Mesenchymal stem cell (in vitro differentiated cells and primary cell): ENCODE measurements around the gene CEP170.
"Not testable (repeated sequence)": the region's sequence is repeated elsewhere in the genome, so short reads cannot be mapped to it uniquely, and the experiment has no call there.

Experiments used
- DNase-seq: peaks from one replicate; pipeline ENCODE4 v3.0.0-alpha.2; 2013
- H2AFZ ChIP-seq: one replicate; pipeline ENCODE4 v1.6.1; 2013; ENCODE audit warnings: low read depth, mild to moderate bottlenecking, control low read depth, inconsistent platforms, low read length, moderate library complexity
- H2AK5ac ChIP-seq: 2 replicates; pipeline ENCODE4 v1.6.1; 2013; ENCODE audit warnings: low read length, moderate library complexity, mild to moderate bottlenecking, inconsistent platforms; ENCODE audit not compliant: severe bottlenecking
- H2BK120ac ChIP-seq: one replicate; pipeline ENCODE4 v1.6.1; 2013; ENCODE audit warnings: low read depth, mild to moderate bottlenecking, inconsistent platforms, low read length, moderate library complexity
- H2BK12ac ChIP-seq, 2 experiments: one replicate each; pipeline ENCODE4 v1.6.1; 2013; ENCODE audit warnings: inconsistent platforms in 2 of 2, low read length in 2 of 2, mild to moderate bottlenecking in 2 of 2, moderate library complexity in 2 of 2, control low read depth in 1 of 2
- H2BK15ac ChIP-seq: one replicate; pipeline ENCODE4 v1.6.1; 2013; ENCODE audit warnings: mild to moderate bottlenecking, low read depth, inconsistent platforms; ENCODE audit not compliant: poor library complexity, severe bottlenecking
- H2BK5ac ChIP-seq: 2 replicates; pipeline ENCODE4 v1.6.1; 2013; ENCODE audit warnings: low read depth, mild to moderate bottlenecking, low read length, control low read depth, inconsistent platforms; ENCODE audit not compliant: poor library complexity, severe bottlenecking
- H3K14ac ChIP-seq, 2 experiments: one replicate each; pipeline ENCODE4 v1.6.1; 2013; ENCODE audit warnings: inconsistent platforms in 2 of 2, low read length in 2 of 2, control low read depth in 1 of 2, mild to moderate bottlenecking in 1 of 2, moderate library complexity in 1 of 2
- H3K18ac ChIP-seq, 2 experiments: one replicate each; pipeline ENCODE4 v1.6.1; 2013; ENCODE audit warnings: inconsistent platforms in 2 of 2, low read length in 2 of 2, control low read depth in 1 of 2, low read depth in 1 of 2, mild to moderate bottlenecking in 1 of 2
- H3K23ac ChIP-seq, 2 experiments: one replicate each; pipeline ENCODE4 v1.6.1; 2013; ENCODE audit warnings: inconsistent platforms in 2 of 2, low read length in 2 of 2, mild to moderate bottlenecking in 2 of 2, moderate library complexity in 2 of 2, control low read depth in 1 of 2
- H3K27ac ChIP-seq: 2 replicates; pipeline ENCODE4 v1.5.1; 2013; ENCODE audit warnings: mild to moderate bottlenecking, moderate library complexity, low read length, control low read depth, inconsistent platforms; ENCODE audit not compliant: poor library complexity, severe bottlenecking
- H3K27me3 ChIP-seq, 2 experiments: 2 replicates each; pipeline versions ENCODE4 v1.6.1 to v1.7.0; 2013; ENCODE audit warnings: low read length in 2 of 2, mild to moderate bottlenecking in 2 of 2, moderate library complexity in 2 of 2, control low read depth in 1 of 2, inconsistent platforms in 1 of 2; ENCODE audit not compliant: control insufficient read depth in 1 of 2, insufficient read depth in 1 of 2
- H3K36me3 ChIP-seq, 2 experiments: 2 replicates each; pipeline versions ENCODE4 v1.6.1 to v1.7.0; 2013; ENCODE audit warnings: low read length in 2 of 2, control low read depth in 1 of 2, inconsistent platforms in 1 of 2, low read depth in 1 of 2, mild to moderate bottlenecking in 1 of 2; ENCODE audit not compliant: insufficient read depth in 2 of 2, control insufficient read depth in 1 of 2
- H3K4ac ChIP-seq, 2 experiments: one replicate each; pipeline ENCODE4 v1.6.1; 2013; ENCODE audit warnings: inconsistent platforms in 2 of 2, low read length in 2 of 2, mild to moderate bottlenecking in 2 of 2, moderate library complexity in 2 of 2, control low read depth in 1 of 2, low read depth in 1 of 2
- H3K4me1 ChIP-seq: 2 replicates; pipeline ENCODE4 v1.6.1; 2013; ENCODE audit warnings: low read depth, low read length, control low read depth; ENCODE audit not compliant: control insufficient read depth, insufficient read depth
- H3K4me2 ChIP-seq: 2 replicates; pipeline ENCODE4 v1.6.1; 2013; ENCODE audit warnings: low read length, mild to moderate bottlenecking, inconsistent platforms; ENCODE audit not compliant: poor library complexity, severe bottlenecking
- H3K4me3 ChIP-seq, 2 experiments: 2 replicates each; pipeline versions ENCODE4 v1.5.1 to v1.7.0; 2013; ENCODE audit warnings: low read length in 2 of 2, mild to moderate bottlenecking in 2 of 2, control low read depth in 1 of 2, low read depth in 1 of 2; ENCODE audit not compliant: insufficient read depth in 1 of 2
- H3K79me1 ChIP-seq: replicated peaks from 2 replicates; pipeline ENCODE4 v1.6.1; 2013; ENCODE audit warnings: mild to moderate bottlenecking, control low read depth, low read length, inconsistent platforms; ENCODE audit not compliant: poor library complexity, severe bottlenecking
- H3K9ac ChIP-seq: 2 replicates; pipeline ENCODE4 v1.7.0; 2013; ENCODE audit warnings: mild to moderate bottlenecking, low read length, moderate library complexity
- H3K9me3 ChIP-seq: 2 replicates; pipeline ENCODE4 v1.7.0; 2013; ENCODE audit warnings: mild to moderate bottlenecking, low read length; ENCODE audit not compliant: control insufficient read depth
- H4K8ac ChIP-seq: one replicate; pipeline ENCODE4 v1.6.1; 2013; ENCODE audit warnings: inconsistent platforms, mild to moderate bottlenecking, low read length, moderate library complexity
- H4K91ac ChIP-seq: one replicate; pipeline ENCODE4 v1.6.1; 2013; ENCODE audit warnings: mild to moderate bottlenecking, low read length, inconsistent platforms
- WGBS: methylation state at CpG from one replicate; pipeline ENCODE4 v1.1.7; 2013; ENCODE audit warnings: mixed read lengths; 5-methylcytosine and 5-hydroxymethylcytosine counted together

CEP170 gene

DNA sequence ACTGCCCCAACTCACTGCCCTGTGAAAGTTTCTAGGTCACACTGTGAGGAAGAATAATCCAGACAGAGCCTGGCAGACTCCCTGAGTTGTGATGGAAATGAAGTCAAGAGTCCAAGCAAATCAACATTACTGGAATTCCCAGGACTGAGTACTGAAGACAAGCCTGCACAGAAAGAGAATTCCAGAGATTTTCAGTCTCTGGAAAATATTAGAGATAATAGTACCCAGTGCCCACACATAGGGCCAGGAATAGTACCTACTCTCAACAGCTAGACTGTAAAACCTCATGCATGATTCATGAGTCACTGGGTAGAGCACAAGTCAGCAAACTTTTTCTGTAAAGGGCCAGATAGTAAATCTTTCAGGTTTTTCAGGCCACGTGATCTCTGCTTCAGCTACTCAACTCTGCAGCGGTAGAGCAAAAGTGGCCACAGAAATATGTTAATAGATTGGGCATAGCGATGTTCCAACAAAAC, 50.0 kb downstream of the CEP170 start:
- not testable (repeated sequence) for H3K18ac ChIP-seq, H4K8ac ChIP-seq

GRCh38 chr1:243204336-243204735, 50.7 kb downstream of the CEP170 start:
- not testable (repeated sequence) for H3K9ac ChIP-seq, H3K9me3 ChIP-seq, H2BK5ac ChIP-seq, H2AFZ ChIP-seq, H4K91ac ChIP-seq, H3K4me3 ChIP-seq, H3K4me2 ChIP-seq, H3K27ac ChIP-seq, H3K18ac ChIP-seq, H4K8ac ChIP-seq, H3K23ac ChIP-seq, H3K14ac ChIP-seq, H3K4me1 ChIP-seq, H3K4ac ChIP-seq, H2BK12ac ChIP-seq, H3K27me3 ChIP-seq, H2BK15ac ChIP-seq, H3K79me1 ChIP-seq, DNase-seq, H2BK120ac ChIP-seq, H2AK5ac ChIP-seq
- no CpG with 5 or more reads among the region's 1 CpG for WGBS
- H3K36me3 ChIP-seq: peaks cover 0 to 45% of the 10 kb centered on the region in 2 experiments

More for the DNA sequence above, 50.0 kb downstream of the CEP170 start:
- DNase-seq: peak; percentile 89
- H3K14ac ChIP-seq, H3K23ac ChIP-seq, H2BK15ac ChIP-seq, H2BK5ac ChIP-seq, H3K4me2 ChIP-seq, H3K4me3 ChIP-seq, H3K79me1 ChIP-seq, H2BK12ac ChIP-seq, H3K4ac ChIP-seq, H4K91ac ChIP-seq, H3K4me1 ChIP-seq, H3K27me3 ChIP-seq, H2BK120ac ChIP-seq, H3K9ac ChIP-seq, H2AK5ac ChIP-seq, H2AFZ ChIP-seq, H3K9me3 ChIP-seq: not testable (repeated sequence)
- 7% methylated on average over 3 of the region's 3 CpGs for WGBS
- Histone ChIP-seq H3K36me3 (peaks cover 0 to 49% of the 10 kb centered on the region in 2 experiments), H3K27ac (peak overlapping the region; percentile 75)

DNA sequence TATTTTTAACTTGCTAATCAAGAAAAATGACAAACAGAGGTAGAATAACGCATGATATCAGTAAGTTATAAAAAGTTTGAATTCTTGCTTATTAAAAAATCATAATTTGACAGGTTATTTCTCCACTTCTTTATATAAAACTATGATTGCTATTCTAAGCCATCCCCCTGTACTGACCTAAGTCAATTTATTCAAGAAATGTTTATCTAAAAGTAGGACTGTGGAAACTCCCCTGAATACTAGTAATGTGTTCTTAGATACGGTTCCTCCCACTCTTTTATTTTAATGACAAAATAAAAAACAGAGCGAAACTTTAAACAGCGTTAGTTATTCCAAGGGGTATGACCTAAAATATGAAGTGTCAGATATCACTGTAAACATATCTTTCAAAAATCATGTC, 51.9 kb downstream of the CEP170 start:
- not testable (repeated sequence) for H3K9me3 ChIP-seq, H2AK5ac ChIP-seq, H4K8ac ChIP-seq, H2BK12ac ChIP-seq, H2BK5ac ChIP-seq, H3K23ac ChIP-seq, H3K27me3 ChIP-seq, H2AFZ ChIP-seq, H2BK120ac ChIP-seq, H2BK15ac ChIP-seq, H3K4ac ChIP-seq, H3K4me2 ChIP-seq, H3K4me3 ChIP-seq, H3K9ac ChIP-seq, H4K91ac ChIP-seq, H3K27ac ChIP-seq, H3K79me1 ChIP-seq, H3K14ac ChIP-seq, H3K4me1 ChIP-seq, H3K18ac ChIP-seq, DNase-seq
- peaks cover 0 to 49% of the 10 kb centered on the region in 2 experiments for H3K36me3 ChIP-seq
- no CpG with 5 or more reads among the region's 4 CpGs for WGBS

GRCh38 chr1:243201316-243201715, 53.8 kb downstream of the CEP170 start:
- not testable (repeated sequence) for H3K4me1 ChIP-seq, H2BK120ac ChIP-seq, H3K4me3 ChIP-seq, H2AFZ ChIP-seq, H3K27me3 ChIP-seq, H2BK15ac ChIP-seq, H3K27ac ChIP-seq, H3K23ac ChIP-seq, H4K8ac ChIP-seq, H2BK12ac ChIP-seq, H3K18ac ChIP-seq, H3K14ac ChIP-seq, H3K9me3 ChIP-seq, H3K4me2 ChIP-seq, H2BK5ac ChIP-seq, H3K4ac ChIP-seq, H3K79me1 ChIP-seq, H2AK5ac ChIP-seq, H3K9ac ChIP-seq, DNase-seq, H4K91ac ChIP-seq
- H3K36me3 ChIP-seq: peaks cover 0 to 59% of the 10 kb centered on the region in 2 experiments
- 86% methylated on average over 1 of the region's 2 CpGs for WGBS
